NCI-H2196 treated with DMSO at 0.1 percent for 48 hours (cell line): Measurements from ENCODE around the gene YTHDF1.
A peak's percentile ranks its signal among the peaks of the same experiment; 100 is the strongest.

ENCODE experiments used
- DNase-seq: peaks from one replicate; lab custom pipeline; 2025; ENCODE audit not compliant: unreplicated experiment; lab: John Stamatoyannopoulos, UW

YTHDF1 gene

DNA sequence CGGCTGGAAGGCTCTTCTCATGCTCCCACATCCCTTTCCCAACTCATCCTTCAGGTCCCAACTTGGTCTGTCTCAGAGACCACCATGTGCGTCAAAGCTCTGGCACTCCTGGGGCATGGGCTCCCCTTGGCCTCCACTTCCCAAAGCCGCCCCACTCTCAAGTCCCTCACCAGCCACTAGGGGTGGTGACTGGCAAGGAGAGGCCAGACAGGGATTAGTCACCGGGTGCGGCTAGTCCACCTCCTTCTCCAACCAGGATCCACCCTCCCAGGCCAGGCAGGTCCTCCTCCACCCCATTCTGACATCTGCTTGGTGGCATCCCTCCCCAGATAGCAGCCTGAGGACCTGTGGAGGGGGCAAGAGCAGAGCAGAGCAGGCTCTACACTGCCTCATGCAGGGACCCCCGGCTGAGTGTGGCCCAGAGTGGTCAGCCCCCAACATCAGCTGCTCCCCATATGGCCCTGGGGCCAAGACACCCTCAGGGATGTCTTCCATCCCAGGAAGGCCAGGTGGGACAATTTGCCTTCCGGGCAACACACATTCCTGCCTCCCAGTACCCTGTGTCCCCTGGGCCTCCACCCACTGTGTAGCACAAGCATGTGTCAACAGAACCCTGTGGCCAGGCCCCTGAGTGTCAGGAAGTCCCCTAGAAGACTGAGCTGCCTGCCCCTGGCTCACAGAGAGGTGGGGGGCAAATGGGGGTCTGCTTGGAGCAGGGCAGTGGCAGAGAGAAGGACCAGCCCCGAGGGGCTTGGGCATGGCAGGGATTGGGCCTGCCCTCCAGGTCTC, 29.2 kb downstream of the YTHDF1 start:
- no peak for DNase-seq

DNA sequence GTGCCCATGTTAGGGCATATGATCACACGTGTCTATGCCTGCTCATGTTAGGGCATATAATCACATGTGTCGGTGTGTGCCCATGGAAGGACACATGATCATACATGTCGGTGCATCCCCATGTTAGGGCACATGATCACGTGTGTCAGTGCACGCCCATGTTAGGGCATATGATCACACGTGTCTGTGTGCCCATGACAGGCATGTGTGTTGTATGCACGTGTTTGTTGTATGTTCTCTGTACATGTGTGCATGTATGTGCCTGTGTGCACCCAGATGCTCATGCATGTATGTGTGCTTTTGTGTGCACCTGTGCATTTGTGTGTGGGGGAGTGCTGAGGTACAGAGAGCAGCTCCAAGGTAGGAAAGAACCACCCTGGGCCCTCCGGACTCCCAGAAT, 29.8 kb downstream of the YTHDF1 start:
- DNase-seq, result no peak

DNA sequence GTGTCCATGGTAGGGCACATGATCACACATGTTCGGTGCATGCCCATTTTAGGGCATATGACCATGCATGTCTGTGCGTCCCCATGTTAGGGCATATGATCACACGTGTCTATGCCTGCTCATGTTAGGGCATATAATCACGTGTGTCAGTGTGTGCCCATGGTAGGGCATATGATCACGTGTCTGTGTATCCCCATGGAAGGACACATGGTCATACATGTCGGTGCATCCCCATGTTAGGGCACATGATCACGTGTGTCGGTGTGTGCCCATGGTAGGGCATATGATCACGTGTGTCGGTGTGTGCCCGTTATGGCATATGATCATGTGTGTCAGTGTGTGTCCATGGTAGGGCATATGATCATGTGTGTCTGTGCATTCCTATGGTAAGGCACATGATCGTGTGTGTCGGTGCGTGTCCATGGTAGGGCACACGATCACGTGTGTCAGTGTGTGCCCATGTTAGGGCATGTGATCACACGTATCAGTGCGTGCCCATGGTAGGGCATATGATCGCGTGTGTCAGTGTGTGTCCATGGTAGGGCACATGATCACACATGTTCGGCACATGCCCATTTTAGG, 30.6 kb downstream of the YTHDF1 start:
- DNase-seq, result no peak

DNA sequence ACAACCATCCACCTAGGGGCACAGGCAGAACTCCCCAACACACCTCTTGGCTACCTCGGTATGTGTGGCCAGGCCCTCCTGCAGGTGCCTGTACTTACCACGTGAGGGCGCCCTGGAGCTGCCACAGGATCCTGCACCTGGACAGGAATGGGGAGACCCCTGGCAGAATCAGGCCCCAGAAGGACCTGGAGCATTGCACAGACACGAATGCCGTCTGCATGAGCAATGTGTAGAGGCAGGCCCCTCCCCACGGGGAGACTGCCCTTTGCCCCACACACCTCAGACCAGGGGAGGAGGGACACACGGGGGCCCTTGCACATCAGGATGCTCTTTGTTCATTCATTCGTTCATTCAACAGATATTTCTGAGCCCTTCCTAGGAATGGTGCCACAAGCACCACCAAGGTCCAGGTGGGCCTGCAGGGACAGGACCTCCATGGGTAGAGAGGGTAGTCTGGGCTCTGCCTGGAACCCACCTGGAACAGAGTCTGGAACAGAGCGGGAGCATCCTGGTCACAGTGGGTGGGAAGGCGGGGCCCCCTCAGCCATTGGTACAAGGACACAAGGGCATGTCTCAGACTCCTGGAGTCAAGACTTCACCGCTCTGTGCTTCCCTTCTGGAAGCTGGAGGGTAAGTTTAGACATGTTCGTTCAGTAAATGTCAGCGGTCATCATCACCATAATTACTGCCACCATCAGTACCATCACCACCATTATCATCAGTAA, 32.3 kb downstream of the YTHDF1 start:
- DNase-seq, result peak; percentile 31

DNA sequence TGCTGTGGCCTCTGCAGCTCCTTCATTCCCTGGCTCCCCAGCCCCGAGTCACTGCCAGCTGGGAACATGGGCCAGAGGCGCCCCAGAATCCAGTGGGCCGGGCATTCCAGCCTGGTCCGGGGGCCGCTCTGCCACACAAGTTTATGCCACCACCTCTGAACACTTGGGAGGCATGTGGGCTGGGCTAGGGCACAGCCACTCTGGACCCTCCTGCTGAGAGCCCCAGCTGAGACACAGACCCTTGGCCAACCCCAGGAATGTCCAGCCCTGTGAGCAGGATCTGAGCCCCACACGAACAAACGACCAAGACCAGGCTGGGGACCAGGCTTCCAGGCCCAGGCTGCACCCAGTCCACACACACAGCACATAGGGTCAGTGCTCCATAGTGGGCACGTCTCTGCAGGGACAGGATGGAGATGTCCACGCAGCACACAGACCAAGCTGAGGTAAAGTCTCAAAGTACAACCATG, 33.0 kb downstream of the YTHDF1 start:
- DNase-seq, result no peak

DNA sequence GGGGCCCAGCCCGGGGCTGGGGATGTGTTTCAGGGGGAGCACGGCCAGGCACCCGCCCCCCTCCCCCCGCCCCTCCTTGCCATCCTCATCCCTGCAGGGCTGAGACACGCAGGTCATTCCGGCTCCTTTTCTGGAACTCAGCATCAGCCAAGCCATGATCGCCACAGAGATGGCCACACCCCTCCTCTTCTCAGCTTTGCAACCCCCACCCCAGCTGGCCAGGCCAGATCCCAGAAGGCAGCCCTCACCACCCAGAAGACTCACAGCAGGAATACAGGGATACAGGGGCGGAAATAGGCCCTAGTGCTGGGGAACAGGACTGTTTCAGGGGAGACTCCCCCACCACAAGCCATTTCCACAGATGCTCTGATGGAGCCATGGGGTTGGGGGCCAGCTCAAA, 33.5 kb downstream of the YTHDF1 start:
- DNase-seq, result no peak

DNA sequence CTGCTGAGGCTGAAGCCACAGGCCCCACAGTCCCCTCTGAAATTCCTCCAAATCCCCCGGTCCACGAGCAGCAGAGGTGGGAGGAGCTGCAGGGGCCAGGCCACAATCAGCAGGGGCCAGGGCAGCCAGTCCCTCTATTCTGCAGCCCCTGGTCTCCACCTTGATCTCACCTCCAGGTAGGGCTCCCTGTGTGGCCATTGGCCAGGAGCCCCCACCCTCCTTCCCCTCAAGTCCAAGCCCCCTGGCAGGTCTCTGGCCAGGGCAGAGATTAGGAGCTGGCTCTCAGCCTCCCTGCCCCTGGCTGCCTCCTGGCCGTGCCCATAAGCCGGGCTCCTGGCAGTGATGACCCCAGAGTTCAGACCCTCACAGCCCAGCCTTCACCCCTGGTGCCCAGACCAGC, 34.7 kb downstream of the YTHDF1 start:
- no peak for DNase-seq

DNA sequence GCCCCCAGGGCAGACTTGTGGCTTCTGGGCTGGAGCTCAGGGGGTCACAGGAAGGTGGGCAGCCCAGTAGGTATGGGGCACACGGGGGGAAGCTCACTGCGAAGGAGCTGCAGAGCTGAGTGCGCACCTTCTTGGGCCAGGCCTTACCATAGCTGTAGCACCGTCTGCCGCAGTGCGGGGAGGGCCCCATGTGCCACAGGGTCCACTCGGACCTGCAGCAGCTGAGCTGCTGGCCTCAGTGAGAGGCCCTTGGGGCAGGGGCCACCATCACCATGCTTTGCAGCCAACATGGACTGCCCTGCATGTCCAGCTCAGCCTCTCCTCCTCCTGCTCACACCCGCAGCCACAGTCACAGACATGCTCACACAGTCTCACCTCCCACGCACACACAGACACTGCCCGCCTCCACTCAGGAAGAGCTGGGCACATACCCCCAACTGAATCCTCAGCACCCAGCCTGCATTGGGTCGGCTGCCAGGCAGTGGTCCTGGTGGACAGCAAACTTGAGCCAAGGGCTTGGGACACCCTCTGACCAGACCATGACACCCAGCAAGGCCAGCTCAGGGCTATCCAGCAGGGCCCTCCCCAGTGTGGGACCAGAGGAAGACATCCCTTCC, 35.3 kb downstream of the YTHDF1 start:
- DNase-seq, result no peak

DNA sequence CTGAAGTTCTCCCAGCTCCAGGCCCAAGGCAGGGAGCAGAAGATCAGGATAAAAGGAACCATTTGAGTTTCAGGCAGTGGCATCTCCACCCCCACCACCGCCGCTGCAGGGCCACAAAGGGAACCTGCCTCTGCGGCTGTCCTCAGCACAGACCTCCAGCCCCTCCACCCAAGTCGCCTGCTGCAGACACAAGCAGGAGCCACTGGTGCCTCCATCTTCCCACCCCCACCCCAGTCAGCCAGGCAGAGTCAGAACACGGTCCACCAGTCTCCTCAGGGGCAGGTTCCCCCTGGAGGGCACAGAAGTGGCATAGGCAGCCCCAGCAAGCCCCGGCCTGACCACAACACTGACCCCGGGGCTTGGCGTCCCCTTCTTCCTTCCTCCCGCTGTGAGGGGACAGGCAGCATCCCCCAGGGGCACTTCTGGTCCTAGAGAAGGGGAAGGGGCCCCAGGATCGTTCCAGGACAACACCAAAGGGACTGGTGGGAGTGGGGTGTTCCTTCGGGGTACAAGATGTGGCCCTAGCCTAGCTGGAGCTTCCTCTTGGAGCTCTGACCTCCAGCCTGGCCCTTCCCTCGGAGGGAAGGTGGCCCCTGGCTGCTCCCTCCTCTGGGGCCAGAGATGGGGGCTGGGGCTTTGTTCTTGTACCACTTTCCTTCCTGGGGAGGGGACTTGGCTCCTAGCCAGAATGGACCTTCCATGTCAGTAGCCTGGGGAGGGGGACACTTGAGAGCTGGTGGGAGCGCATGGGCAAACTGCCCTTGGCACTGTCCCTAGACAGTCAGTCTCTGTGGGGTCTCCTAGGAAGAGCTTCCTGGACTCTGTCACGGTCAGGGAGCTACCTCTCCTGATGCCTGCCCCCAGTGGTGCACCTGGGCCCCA, 36.0 kb downstream of the YTHDF1 start:
- DNase-seq, result no peak

DNA sequence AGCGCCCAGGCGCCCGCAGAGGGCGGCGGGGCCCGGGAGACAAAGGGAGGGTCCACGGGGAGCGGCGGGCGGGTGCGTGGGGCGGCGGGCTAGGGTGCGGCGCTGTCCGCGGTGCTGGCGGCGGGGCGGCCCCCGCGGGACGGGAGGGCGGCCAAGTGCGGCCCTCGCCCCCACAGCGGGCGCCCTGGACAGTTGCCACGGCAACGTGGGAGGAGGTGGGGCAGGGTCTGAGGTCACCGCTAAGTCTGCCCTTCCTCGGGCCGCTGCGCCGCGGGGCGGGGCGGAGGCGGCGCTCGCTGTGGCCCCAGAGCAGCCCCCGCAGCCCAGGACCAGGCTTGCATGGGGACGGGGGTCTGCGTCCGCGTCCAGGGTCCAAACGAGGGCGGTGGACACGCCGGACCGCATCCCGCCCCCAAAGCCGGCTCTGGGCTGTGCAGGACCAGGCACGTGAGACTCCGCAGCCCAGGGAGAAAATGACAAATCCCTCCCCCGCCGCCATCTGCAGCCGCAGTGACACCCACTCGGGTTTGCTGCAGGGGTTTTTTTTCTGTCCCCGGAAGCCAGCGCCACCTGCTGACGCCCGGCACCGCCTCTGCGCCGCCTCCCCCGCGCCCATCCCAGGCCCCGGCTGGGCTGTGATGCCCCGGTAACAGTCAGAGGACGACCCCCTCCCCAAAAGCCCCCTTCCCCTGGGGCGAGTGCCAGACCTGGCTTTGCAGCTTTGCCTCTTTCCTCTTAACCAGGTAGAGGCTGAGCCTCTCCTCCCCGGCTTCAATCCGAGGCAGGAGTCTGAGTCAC, 36.8 kb downstream of the YTHDF1 start:
- peak; percentile 71 for DNase-seq

DNA sequence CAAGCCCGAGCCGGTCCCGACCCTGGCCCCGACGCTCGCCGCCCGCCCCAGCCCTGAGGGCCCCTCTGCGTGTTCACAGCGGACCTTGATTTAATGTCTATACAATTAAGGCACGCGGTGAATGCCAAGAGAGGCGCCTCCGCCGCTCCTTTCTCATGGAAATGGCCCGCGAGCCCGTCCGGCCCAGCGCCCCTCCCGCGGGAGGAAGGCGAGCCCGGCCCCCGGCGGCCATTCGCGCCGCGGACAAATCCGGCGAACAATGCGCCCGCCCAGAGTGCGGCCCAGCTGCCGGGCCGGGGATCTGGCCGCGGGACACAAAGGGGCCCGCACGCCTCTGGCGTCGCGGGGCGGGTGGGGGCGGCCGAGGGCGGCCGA, 37.5 kb downstream of the YTHDF1 start:
- DNase-seq, result no peak

DNA sequence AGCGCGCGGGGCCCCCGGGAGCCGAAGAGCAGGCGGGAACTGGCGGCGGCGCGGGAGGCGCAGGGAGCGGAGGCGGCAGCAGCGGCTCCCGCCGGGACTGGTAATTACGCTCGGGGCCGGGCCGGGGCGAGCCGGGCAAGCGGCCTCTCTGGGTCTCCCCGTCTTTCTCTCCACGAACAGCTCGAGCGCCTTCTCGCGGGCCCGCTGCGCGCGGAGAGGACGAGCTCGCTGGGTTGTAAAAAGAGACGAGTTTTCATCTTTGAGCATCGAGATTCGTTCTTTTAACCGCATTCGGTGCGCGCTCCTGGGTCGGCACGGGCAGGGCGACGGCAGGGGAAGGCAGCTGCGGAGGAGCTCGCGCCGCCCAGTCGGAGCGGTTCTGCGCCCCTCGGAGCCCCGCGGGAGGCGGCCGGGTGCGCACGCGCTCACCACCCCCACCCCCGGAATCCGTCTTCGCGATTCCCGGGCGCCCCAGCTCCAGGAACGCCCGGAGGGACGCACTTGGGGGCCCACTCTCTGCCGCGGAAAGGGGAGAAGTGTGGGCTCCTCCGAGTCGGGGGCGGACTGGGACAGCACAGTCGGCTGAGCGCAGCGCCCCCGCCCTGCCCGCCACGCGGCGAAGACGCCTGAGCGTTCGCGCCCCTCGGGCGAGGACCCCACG, 38.0 kb downstream of the YTHDF1 start:
- DNase-seq, result no peak

DNA sequence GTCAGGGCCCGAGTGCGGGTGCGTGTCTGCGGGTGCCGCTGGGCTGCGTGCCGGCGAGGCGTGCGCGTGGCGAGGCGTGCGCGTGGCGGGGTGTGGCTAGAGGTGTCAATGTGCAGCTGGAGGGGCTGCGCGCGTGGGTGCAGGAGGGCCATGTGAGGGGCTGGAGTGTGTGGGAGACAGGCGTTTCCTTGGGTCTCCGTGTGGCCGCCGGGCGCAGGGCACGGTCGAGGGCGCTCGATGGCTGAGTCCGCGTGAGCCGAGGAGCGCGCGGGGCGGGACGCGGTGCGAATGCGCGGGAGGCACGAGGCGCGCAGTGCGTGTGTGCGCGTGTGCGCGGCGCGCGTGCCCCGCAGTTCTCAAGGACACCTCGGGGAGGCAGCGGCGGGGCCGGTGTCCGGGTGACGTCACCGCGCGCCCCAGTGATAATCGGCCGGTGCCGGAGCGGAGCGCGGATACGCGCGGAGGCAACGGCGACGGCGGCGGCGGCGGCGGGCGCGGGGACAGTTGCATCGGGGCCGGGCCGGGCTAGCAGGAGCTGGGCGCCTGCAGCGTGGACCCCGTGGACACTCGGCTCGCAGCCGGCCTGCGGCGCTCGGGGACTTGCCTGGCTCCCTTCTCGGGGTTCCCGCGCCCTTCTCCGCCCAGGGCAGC, 38.7 kb downstream of the YTHDF1 start:
- DNase-seq, result no peak

DNA sequence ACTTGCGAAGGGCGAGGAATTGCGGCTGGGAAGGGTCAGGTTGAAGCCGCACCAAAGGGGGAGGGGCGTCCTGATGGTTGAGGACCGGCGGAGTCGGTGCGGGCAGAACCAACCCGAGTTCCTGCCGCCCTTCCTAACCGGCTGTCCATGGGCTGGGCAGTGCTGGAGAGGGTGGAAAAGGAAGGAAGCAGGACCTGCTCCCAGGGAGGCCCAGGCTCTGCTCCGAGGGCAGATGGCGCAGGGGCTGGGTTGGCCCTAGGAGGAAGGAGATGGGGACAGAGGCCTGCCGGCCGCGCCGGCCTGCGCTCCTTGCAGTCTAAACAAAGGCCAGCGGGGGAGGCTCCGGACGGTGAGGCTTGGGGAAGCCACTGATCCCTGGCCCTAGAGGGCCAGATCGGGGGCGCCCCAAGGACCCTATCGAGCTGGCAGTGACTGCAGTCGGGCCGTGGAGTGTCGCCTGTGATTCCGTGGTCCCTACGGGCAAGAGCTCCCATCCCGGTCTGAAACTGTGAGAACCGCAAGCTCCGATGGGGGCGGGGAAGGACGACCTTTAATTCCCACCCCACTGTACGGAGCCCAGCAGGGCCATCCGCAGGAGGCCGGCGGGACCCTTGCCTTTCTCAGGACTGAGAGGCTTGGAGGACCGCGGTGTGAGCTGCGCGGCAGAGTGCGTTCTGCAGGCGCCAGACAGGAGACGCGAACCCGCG, 39.4 kb downstream of the YTHDF1 start:
- DNase-seq, result no peak

DNA sequence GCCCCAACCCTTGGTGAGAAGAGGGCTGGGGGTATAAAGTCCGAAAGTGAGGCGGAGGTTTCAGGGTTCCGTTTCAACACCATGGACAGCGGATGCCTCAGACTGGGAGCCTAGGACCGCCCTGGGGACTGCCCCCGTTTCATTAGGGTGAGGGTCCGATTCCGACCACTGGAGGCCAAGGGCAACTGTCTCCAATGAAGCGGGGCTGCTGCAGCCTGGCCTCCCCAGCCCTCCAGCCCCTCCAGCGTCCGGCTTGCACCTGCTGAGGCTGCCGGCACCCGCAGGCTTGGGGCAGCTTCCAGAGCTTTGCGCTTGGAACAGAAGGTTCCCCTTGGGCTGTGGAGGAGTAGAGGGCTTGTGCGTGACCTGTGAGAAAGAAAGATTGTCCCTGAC, 39.9 kb downstream of the YTHDF1 start:
- DNase-seq, result no peak

DNA sequence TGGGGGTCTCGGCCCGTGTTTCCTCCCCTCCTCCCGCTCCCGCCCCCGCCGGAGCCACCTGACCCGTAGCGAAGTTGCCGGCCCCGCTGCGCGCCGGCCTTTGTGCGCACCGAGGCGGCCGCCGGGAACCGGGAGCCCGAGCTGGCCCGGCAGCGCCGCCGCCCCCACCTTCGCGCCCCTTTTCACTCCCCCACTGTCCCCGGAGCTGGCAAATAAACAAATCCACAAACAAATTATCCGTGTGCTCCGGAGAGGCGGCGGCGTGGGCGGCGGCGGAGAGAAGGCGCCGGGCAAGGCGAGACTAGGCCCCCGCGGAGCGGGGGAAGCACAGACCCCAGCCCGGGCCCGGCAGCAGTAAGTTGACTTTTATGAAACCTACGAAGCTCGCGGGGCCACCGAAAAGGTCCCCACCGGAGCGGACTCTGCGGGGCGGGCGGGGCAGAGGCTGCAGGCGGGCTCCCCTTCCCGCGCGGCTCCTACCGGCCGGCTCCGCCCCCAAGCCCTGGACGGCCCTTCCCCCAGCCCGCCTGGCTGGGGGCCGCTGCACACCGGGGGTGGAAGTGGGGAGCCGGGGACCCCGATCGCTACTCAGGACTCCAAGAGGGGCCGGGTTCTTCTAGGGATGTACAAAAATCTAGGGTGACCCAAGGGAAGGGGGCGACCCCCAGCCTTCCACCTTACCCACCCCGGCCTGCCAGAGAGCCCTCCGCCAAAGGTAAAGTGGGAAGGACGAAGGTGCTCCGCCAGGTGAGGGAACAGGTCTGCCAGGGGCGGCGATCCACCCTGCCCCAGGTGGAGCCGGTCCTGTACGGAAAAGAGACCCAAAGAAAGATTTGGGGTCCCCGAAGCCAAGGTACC, 40.7 kb downstream of the YTHDF1 start:
- DNase-seq, result peak; percentile 5

DNA sequence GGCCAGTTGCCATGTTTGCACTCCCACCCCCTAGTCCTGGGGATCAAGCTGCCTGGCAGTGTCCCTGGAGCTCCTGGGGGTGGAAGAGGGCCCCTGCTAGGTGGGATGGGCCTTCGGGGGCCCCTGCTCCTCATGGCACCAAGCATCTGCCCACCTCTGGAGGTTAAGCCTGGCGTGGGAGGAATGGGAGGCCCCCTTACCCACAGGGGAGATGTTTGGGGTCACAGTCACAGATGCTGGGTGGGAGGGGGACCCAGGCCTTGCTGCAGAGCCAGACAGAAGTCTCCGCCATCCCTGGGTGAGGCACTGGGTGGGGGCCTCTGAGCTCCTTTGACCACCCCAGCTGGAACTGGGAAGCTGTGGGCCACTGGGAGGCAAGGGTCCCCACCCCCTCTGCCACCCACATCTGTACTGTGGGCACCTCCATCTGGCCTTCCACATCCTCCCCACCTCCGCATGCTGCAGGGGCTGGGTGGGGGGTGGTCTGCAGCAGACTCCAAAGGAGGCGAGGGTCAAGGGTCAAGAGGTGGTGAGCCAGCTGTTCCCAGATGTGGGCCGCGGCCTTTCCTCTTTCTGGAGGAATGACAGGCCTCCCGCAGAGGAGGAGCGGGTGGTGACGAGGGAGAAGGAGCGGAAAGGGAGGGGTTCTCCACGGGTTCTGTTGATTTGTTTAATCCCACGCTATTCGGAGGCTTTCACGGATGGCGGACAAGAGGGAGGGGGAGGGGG, 41.5 kb downstream of the YTHDF1 start:
- no peak for DNase-seq
